Measurements from ENCODE around the gene TBC1D10B.
"Not testable (repeated sequence)": the region's sequence is repeated elsewhere in the genome, so short reads cannot be mapped to it uniquely, and the experiment has no call there.

Gene TBC1D10B

DNA sequence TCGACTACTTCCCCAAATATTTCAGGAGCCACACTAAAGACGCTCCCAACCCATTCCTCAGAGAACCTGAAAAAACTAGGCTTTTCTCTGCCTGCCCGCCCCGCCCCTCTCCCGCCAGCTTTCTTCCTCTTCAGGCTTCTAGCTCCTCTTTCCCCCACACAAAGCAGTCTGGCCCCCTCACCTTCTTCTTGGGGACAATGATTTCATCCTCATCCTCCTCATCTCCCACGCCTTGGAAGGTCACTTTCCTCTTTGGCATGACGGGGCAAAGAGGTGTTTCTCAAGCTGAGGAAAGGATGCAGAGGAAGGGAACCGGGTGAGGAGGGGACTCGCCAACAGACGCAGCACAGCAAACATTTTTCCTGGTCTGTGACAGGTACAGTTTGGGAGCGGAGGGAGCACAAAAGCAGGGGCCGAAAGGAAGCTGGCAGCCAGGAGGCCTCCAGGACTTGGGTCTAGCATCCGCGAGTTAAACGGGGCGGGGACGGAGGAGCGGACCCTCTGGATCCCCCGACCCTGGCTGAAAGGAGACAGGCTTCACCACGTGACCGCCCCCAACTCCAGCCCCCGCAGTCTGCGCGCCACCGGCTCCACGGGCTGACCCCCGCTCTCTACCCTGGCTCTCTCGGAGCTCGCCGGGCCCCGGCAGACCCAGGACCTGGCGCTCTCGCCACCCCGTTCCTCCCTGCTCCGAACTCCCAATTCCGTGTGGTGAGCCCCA is 15.7 kb downstream of the TBC1D10B start:
- no peak for DNase-seq

DNA sequence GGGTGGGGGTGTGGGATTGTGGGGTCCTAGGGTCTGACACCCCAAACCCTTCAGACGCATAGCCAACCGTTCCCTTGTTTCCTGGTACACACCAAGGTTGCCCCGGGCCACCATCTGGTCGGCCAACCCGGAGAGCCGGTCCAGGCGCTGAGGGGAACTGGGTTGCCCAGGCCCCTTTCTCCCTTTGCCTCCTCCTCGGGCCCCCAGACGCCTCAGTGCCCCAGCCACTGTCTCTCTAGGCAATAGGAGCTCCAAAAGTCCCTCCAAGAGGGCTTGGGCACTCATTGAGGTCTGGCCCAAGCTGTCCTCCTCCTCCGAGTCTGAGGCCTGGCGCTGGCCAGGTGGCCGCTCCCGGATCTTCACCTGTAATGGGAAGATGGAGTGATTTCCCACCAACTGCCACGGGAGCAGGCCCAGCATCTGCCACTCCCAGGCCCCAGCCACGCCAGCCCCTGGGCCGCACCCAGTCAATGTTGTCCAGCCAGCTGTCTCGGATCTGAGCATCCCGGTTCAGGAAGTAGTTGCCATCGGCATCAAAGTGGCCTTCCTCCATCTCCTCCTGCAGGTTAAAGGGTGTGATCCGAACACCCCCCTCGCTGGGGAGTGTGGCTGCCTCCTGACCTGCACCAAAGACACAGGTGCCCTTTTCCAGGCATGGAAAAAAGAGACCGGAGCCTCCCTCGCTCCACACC is 16.7 kb downstream of the TBC1D10B start:
- DNase-seq: no peak

DNA sequence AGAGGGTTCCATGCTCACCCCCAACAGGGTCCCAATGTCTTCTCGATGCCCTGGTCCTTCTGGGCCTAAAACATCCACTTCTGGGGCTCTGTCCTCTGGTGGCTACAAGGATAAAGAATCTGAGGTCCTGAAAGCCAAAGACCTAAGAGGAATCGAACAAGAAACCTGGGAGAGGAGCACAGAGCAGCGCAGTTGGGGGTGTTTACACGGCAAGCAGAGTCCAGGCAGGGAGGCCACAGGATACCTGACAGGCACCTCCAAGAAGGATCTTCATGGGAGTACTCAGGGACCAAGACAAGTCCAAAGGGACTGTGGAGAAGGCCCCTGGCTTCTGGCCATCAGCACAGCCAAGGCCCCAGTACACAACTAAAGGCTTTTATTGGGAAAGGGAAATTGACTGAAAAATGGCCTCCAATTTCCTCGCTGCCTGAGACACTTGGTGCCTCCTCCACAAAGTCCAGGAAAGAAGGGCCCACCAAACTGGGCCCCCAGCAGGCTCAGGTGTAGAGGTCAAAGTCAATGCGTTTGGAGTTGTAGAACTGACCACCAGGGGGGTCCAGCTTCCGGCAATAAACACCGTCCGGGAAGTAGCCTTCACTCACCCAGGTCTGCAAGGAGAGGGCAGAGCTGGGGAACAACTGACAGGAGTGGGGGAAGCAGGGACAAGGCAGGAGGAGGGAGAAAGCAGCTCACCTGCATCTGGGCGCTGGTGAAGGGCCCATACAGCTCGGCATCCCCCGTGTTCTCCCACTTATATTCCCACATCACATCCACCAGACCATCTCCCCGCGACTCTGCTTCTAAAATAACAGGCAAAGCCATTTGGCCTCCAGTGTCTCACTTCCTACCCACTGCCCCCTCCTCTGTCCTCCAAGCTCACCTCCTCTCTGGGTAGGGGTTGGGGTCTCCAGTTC is 17.5 kb downstream of the TBC1D10B start:
- no peak for DNase-seq

DNA sequence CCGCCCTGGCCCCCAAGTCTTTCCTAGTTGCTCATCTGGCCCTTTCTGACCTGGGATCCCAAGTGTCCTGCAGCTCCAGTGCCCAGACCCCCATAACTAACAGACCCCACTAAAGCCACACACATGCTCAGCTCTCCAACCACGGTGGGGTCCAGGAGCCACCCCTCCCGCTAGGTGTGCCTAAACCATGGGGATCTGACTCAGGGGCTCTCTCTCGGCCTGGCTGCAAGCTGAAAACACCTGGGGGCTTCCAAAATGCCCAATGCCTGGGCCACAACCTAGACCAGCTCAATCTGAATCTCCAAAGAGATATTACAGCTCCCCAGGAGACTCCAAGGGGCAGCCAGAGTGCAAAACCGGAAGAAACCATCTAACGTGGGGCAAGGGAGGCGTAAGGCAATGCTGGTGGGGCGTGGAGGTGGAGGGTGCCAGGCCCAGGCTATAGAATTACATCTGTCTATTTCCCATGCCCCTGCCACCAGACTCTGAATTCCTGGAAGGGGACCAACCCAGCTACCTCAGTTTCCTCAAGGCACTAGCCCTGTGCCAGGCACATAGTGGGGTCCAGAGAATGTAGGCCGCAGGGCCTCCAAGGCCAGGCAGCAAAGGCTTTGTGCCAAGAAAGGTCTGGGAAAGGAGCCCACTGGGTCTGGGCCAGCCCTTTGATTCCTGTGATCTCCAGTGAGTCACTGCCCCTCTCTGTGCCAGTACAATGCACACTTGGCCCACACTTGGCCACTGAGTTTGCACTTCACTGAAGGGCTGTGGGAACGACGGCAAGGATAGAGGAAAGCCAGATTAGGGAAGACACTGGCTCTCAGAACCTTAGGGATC is 18.5 kb downstream of the TBC1D10B start:
- no peak for DNase-seq

DNA sequence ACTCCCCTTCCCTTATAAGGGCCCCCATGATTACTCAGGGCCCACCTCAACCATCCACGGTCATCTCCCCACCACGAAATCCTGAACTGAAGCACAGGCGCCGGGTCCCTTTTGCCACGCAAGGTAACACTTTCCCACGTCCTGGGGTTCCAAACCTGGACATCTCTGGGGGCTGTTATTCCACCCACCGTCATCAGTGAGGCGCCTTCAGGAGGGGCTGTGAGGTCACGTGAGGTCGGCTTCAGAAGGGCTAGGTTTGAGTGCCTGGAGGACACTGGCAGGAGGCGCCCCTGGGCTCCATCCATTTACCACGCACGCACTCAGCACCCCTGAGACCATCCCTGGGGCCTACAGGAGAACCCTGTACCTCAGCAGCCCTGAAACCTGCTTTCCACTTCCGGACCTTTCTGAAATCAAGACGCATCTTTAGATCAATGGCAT is 19.3 kb downstream of the TBC1D10B start:
- DNase-seq: no peak

DNA sequence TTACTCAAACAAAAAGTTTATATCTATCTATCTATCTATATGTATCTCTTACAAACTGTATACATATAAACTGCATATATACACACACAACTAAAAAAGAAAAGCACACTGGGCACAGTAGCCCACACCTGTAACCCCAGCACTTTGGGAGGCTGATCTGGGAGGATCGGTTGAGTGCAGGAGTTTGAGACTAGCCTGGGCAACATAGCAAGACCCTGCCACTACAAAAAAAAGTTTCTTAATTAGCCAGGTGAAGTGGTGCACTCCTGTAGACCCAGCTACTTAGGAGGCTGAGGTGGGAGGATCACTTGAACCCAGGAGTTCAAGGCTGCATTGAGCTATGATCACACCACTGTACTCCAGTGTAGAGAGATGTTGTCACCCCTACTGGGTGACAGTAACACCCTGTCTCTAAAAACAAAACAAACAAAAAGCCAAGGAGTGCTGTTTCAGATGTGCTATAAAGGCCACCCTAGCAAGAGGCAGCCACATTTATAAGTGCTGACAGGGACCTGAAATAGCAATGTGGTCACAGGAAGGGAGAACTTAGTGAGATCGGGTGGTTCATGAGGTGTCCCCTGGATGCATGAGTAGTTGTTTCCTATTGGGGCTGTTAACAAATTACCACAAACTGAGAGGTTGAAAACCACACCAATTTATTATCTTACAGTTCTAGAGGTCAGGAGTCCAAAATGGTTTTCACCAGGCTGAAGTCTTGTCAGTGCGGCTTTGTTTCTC is 20.0 kb downstream of the TBC1D10B start:
- no peak for DNase-seq

DNA sequence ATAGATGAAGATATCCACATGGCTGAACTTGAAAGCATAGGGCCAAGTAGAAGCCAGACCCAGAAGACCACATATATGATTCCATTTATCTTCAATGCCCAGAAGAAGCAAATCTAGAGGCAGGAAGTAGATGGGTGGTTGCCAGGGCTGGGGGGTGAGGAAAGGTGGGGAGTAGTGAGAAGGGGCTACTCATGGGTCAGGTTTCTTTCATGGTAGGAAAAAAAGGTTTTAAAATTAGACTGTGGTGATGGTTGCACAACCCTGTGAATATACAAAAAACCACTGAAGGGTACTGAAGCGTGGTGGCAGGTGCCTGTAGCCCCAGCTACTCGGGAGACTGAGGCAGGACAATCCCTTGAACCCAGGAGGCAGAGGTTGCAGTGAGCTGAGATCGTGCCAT is 20.6 kb downstream of the TBC1D10B start:
- DNase-seq: no peak

DNA sequence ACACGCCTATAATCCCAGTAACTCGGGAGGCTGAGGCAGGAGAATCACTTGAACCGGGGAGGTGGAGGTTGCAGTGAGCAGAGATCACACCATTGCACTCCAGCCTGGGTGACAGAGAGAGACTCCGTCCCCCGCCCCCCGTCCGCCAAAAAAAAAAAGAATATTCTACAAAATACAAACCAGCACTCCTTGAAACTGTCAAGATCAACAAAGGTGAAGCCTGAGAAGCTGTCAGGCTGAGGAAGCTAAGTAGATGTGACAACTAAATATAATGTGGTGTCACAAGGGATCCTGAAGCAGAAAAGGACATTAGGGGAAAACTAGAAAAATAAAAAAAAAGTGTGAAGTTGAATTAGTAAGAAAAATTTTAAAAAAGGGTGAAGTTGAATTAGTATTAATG is 21.4 kb downstream of the TBC1D10B start:
- DNase-seq: no peak

DNA sequence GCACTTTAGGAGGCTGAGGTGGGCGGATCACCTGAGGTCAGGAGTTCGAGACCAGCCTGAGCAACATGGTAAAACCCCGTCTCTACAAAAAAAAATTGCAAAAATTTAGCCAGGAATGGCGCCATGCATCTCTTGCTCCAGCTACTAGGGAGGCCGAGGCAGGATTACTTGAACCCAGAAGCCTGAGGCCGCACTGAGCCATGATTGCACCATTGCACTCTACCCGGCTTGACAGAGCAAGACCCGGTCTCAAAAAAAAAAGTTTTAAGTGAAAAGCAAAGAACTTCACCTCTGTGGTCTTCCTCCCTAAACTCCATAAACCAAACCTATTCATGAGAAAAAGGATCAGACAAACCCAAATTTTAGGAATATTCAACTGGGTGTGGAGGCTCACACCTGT is 22.2 kb downstream of the TBC1D10B start:
- DNase-seq: no peak

DNA sequence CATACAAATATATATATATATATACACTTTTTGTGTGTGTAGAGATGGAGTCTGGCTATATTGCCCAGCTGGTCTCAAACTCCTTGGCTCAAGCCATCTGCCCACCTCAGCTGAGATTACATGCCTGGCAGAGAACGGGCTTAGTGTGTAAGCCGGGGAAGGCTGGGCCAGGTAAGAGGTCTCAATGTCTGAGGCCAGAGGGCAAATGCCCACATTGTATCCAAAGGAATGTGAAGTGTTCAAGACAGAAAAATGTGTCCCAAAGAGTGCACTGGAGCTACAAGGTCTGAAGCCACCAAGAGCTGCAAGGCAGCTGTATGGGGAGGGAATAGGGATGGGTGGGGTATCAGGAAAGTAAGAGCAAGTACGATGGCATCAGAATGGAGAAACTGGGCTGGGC is 24.0 kb downstream of the TBC1D10B start:
- no peak for DNase-seq

DNA sequence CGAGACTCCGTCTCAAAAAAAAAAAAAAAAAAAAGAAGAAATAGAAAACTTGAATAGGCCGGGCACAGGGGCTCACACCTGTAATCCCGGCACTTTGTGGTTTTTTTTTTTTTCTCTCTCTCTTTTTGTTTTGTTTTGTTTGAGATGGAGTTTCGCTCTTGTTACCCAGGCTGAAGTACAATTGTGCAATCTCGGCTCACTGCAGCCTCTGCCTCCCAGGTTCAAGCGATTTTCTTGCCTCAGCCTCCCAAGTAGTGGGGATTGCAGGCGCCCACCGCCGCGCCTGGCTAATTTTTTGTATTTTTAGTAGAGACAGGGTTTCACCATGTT is 26.8 kb downstream of the TBC1D10B start:
- DNase-seq: not testable (repeated sequence)

DNA sequence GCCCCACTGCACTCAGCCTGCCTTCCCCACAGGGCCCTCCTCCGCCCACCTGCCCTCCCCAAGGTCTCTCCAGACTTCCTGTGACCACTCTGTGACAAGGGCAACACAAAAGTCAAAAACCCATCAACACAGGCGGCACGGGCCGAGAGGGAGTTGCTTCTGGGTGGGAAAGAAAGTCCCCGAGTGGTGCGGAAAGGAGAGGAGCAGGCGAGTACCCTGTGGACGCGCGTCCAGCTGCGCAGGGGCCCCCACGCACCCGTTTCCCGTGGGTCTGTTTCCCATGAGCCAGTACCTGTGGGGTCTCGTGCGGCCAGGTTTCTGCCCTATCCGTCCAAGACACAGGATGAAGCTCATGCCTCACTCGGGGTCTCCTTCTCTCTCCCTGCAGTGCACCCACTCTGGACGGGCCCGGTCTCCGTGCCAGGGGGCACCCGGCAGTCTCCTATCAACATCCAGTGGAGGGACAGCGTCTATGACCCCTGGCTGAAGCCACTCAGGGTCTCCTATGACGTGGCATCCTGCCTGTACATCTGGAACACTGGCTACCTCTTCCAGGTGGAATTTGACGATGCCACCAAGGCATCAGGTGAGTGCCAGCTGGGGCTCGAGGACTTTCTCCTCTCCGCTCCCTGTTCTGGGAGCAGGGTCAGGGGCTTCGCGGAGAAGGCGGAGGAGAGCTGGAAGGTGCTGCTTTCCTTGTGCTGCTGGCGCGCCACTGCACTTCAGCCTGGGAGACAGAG is 27.4 kb downstream of the TBC1D10B start:
- DNase-seq: no peak

DNA sequence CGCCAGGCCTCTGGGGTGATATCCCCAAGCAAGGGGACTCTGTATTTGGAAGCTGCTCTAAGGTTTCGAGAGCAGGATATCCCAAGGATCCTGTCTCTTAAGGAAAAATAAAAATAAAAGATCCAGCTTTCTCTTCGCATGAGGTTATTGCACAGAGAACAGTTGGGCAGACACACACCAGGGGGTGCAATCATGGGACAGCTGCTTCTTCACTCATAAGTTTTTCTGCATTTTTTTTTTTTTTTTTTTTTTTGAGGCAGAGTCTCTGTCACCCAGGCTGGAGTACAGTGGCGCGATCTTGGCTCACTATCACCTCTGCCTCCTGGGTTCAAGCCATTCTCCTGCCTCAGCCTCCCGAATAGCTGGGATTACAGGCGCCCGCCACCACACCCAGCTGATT is 28.3 kb downstream of the TBC1D10B start:
- not testable (repeated sequence) for DNase-seq

DNA sequence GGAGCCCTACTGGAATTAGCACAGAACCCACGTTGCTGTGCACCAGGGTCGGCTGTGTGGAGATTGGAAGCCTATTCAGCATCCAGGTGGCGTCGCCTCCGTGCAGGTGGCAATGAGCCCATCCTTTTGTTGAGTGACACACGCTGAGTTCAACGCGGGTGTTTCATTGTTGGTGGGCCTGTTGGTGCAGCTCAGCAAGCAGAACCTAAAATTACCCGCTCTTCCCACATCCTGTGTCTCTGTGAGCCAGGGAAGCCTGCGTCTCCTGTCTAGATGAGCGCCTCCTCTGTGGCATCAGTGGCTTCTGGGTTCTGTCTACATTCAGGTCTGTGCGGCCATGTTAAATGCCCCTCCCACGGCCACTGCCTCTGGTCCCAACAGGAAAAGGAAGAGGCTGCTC is 29.7 kb downstream of the TBC1D10B start:
- DNase-seq: no peak

DNA sequence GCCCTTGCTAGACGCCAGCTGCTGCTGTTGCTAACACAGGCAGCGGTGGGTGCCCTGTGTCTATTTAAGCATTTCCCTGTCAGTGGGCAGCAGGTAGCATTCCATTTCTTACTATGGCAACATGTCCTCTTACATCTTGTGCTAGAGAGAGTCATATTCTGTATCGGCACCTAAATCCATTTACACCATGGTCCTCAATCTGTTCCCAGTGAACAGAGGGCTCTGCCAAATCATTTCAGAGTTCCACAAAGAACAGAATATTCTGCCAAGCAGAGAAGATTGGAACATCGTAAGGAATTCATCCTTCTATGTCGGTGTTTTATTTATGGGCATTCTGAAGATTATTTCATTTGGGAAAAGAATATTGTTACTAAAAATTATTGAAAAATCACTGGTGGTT is 31.6 kb downstream of the TBC1D10B start:
- DNase-seq: not testable (repeated sequence)

DNA sequence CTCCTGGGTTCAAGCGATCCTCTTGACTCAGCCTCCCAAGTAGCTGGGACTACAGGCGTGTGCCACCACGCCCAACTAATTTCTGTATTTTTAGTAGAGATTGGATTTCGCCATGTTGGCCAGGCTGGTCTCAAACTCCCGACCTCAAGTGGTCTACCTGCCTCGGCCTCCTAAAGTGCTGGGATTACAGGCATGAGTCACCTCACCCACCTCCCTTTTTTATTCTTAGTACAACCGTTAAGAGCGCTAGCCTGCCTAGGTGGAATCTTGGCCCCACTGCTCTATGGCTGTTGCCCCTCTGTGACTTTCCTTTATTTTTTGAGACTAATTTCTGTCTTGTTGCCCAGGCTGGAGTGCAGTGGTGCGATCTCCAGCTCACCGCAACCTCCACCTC is 32.3 kb downstream of the TBC1D10B start:
- not testable (repeated sequence) for DNase-seq

DNA sequence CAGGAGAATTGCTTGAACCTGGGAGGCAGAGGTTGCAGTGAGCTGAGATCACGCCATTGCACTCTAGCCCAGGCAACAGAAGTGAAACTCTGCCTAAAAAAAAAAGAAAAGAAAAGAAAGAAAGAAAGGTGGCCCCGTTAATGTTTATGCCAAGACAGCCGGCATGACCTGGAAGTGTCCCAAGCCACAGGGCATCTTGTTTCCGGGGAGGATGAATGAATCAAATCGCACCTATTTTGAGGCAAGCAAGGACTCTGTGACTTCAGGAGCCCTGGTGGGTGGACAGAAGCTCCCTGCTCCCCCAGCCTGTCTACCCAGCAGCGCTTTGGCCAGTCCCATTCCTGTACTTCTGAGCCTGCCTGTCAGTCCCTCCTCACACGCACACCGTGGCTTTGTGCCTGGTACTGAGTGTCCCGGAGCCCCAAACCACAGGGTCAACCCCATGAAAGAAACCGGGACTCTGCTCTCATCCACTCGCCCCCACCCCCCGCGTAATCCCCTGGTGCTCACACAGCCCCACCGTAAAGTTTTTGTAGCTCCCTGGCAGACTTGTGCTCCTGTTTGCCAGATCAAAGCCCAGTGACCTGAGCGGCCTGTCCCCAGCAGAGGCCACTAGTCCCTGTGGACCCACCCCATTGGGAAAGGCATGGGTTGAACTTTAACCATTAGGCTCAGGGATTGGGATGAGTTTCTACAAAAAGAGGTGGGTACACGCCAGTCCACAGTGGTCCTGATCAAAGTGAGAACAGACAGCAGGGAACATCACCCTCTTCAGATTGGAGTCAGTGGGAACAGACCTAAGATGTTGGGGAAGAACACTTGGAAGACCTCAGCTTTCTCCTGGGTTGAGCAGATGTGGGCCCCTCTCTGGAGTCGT is 34.5 kb downstream of the TBC1D10B start:
- no peak for DNase-seq

DNA sequence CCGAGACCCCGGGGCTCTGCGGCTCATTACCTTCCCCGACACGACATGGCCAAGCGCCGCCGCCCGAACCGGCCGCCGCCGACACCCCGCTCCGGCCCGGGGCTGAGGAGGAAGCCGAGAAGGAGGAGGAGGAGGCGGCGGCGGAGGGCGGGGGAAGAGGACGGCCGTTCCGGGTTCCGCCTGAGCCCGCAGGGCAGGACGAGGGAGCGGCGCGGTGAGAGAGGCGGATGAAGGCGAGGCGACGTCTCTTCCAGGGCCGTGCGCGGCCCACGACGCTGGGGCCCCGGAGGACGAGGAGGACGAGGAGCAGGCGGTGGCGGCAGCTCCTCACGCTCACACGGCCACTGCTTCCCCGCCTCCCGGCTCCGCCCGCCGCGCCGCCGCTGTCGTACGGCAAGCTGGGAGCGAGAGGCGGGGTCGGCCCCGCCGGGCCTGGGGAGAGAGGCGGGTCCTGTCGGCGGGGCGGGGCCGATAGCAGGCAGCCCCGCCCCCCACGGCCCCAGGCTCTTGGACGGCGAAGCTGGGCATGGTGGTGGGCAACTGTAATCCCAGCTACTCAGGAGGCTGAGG is 35.2 kb downstream of the TBC1D10B start:
- peak; percentile 42 for DNase-seq

DNA sequence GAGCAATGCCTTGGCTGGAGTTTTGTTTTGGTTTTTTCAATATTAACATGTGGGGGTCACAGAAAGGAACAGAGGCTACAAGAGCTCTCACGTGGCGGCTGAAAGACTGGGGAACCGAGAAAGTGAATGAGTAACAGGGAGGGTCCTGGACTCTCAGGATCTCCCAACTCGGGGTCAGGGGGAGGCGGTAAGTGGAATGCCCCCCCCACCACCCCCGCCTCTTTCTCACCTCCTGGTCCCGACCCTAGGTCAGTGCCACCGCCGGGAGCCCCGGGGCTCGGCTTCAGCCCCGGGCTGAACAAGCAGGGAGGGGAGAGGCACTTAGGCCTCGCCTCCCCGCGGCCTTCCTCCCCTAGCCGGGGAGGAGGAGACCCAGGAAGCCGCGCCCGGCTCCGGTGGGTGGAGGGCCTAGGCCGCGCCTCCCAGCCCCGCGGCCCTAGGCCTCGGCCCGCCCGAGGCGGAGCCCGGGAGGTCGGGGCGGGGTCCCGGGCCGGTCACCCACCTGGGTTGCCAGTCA is 35.8 kb downstream of the TBC1D10B start:
- DNase-seq: peak; percentile 21

DNA sequence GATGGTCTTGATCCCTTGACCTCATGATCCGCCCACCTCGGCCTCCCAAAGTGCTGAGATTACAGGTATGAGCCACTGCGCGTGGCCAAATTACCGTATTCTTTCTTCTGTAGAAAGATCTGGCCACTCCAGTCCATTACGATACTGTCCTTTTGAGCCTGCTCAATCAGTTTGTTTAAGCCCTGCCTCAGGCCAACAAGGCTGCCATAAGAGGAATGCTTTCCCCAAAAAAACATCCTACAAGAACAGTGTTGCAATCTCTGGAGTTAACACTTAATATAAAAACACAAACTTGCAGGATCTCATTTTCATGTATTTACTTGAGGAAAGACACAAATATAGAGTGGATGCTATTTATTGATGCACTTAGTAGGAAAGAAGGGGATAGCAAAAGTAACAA is 46.1 kb downstream of the TBC1D10B start:
- DNase-seq: not testable (repeated sequence)

Data from SHP77 treated with DMSO at 0.1 percent for 48 hours (cell line).